ENCODE results near the gene TNFRSF1B.

The TNFRSF1B gene

DNA sequence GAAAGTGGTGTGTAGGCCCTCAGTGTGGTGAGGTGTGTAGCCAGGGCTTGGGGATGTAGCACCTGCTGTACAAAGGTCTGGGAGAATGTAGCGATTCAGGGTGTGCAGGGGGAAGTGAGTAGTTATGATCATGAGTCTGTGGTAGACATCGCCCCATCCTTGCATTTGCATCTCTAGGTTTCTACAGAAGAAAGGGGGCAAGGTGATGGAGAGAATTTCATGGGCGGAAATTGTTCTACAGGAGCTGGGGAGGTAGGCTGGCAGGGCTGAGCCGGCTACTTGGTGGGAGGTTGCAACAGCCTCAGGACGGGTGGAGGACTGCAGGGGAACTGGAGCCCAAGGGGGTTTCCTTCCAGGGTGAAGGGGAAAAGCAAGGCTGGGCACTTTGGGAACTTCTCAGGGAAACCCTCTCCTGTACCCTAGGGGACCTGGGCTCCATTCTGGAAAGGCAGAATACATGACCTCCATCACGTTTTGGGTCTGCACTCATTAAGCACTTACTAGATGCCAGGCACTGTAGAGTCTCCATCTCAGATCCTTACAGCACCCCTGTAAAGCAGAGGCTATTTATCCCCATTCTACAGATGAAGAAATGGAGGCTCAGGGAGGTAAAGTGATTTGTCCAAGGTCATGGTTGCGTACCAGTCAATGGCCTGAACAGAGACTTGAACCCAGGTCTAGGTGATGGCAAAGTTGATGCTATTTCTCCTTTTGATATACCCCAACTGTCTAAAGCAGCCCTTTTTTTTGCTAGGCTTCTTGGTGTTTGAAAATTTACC lies 14.5 kb upstream of the TNFRSF1B start:
- H3K9me3 Mint-ChIP-seq: peaks cover 5% of the 10 kb centered on the region
- no peaks in the 10 kb centered on the region for H3K36me3 Mint-ChIP-seq (ENCODE audit: low read depth)
- H3K27ac Mint-ChIP-seq: peak overlapping the region; percentile 50
- H3K27me3 Mint-ChIP-seq (ENCODE audit: low read depth, poor library complexity): peaks cover 3% of the 10 kb centered on the region
- no peak for DNase-seq
- H3K4me3 Mint-ChIP-seq: no peak overlapping the region
- H3K4me1 Mint-ChIP-seq: peaks cover 19% of the 10 kb centered on the region
- TF ChIP-seq, protein P1, sequence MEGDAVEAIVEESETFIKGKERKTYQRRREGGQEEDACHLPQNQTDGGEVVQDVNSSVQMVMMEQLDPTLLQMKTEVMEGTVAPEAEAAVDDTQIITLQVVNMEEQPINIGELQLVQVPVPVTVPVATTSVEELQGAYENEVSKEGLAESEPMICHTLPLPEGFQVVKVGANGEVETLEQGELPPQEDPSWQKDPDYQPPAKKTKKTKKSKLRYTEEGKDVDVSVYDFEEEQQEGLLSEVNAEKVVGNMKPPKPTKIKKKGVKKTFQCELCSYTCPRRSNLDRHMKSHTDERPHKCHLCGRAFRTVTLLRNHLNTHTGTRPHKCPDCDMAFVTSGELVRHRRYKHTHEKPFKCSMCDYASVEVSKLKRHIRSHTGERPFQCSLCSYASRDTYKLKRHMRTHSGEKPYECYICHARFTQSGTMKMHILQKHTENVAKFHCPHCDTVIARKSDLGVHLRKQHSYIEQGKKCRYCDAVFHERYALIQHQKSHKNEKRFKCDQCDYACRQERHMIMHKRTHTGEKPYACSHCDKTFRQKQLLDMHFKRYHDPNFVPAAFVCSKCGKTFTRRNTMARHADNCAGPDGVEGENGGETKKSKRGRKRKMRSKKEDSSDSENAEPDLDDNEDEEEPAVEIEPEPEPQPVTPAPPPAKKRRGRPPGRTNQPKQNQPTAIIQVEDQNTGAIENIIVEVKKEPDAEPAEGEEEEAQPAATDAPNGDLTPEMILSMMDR (IDR thresholded peaks at IDR 0.05): no peak

DNA sequence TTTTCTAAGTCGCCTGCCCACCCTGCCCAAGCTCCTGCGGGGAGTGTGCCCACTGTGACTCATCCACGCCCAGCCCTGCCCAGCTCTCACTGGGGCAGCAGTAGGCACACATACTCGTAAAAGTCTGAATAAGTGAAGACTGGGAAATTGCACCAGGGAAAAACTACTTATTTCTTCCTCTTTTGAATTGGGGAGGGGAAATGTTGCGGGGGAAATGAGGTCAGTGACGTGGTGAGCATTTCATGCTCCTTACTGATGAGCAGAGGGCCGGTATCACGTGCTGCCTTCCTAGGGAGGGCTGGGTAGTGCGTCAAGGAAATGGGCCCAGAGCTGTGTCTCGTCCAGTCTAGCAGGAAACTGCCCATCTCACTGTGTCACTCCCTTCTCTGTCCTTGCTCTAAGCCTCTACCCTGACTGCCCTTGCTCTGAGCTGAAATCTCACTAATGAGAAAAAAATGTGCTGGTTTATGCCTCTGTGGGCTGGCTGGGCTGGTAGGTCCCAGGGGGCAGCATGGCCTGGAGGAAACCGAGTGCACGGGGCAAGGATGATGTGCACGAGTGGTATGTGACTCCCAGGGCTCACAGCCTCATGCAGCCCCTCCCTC lies 13.5 kb upstream of the TNFRSF1B start:
- no peak overlapping the region for H3K27ac Mint-ChIP-seq
- DNase-seq: no peak
- peaks cover 5% of the 10 kb centered on the region for H3K9me3 Mint-ChIP-seq
- TF ChIP-seq, protein P1 (IDR thresholded peaks at IDR 0.05): no peak
- no peak overlapping the region for H3K4me3 Mint-ChIP-seq
- H3K4me1 Mint-ChIP-seq: peaks cover 28% of the 10 kb centered on the region
- no peaks in the 10 kb centered on the region for H3K36me3 Mint-ChIP-seq (ENCODE audit: low read depth)
- peaks cover 5% of the 10 kb centered on the region for H3K27me3 Mint-ChIP-seq (ENCODE audit: low read depth, poor library complexity)

DNA sequence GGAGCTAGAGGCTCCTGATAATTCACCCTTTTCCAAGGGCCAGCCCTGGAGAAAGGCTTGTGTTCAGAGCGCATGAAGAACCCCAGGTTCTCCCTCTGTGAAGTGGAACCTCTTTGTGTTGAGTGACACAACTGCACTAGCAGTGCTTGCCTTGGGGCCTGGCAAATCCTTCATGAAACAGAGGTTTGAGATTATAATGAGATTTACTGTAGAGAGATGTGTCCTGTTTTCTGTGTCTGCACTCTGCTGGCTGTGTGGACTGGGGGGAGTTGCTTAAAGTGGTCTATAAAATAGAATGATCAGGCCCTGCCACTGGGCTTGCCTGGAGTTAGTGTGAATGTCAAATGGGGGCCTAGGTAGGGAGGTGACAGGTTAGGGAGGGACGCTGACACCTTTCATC lies 11.5 kb upstream of the TNFRSF1B start:
- Mint-ChIP-seq H3K36me3 (ENCODE audit: low read depth) (no peaks in the 10 kb centered on the region), H3K9me3 (no peaks in the 10 kb centered on the region), H3K4me3 (no peak overlapping the region), H3K27ac (no peak overlapping the region), H3K27me3 (ENCODE audit: low read depth, poor library complexity) (peaks cover 6% of the 10 kb centered on the region), H3K4me1 (peaks cover 36% of the 10 kb centered on the region)
- no peak for DNase-seq
- TF ChIP-seq, protein P1 (IDR thresholded peaks at IDR 0.05): no peak

DNA sequence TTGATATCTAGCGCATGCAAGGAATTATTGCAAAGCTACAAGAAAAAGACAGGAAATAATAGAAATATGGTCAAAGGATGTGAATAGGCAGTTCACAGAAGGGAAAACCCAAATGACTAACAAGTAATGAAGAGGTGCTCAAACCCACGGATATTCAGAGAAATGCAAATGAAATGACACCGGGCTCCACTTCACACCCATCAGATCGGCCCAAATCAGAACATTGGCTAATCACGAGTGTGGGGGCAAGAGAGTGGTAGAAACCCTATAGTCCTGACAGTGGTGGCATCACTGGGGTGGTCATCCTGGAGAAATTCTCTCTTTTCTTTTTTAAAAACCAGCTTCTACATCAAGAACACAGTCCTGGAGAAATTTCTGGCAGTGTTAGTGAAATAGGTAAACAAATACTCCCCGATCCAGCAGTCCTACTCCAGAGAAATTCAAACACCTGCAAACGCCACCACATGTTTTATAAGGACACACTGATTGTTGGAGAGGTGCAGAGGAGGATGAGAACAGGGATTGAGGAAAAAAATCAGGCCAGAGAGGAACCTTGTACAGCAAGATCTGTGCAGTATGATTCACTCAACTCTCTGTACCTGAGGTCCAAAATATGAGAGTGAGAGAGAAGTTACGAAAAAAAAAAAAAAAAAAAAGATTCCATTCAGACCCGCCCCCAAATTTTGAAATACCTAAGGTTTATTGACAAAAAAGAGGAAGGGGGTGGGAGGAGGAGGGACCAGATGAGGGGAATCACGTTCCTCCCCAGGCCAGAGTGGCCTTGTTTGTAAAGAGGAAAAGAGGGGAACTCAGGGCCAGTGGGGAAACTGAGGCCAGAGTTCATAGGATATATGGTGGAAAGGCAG lies 9.2 kb upstream of the TNFRSF1B start:
- Mint-ChIP-seq H3K4me3 (no peak overlapping the region), H3K4me1 (peaks cover 41% of the 10 kb centered on the region), H3K9me3 (no peaks in the 10 kb centered on the region), H3K36me3 (ENCODE audit: low read depth) (no peaks in the 10 kb centered on the region), H3K27ac (no peak overlapping the region), H3K27me3 (ENCODE audit: low read depth, poor library complexity) (peaks cover 10% of the 10 kb centered on the region)
- DNase-seq: no peak
- TF ChIP-seq, protein P1 (IDR thresholded peaks at IDR 0.05): no peak

DNA sequence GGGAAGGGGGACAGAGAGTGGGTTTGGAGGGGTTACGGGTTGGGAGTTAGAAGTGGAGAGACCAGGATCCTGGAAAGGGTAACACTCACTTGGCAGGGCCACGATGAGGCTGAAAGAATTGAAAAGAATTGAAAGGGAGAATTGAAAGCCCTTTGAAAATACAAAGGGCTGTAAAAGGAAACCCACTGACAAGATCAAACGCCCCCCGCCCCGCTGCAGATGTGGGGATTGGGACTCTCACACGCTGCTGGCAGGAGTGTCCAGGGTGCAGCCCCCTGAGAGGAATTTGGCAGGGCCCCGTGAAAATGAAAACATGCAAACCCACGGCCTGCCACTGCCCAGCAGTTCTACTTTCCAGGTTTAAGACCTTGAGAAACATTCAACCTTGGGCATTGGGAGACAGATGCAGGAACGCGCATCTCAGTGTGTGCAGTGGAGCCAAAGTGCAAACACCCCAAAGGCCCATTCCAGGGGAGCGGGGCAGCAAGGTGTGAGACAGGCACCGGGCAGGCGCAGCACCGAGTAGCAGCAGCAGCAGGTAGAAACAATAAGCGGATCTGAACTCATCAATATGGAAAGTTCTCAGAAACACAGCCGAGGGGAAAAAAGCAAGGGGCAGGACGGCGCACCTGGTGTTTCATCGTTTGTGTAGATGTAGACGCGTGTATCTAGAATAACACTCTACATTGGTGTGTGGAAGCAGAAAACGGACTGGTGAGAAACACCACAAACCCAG lies 8.3 kb upstream of the TNFRSF1B start:
- Mint-ChIP-seq H3K27ac (peak overlapping the region; percentile 15), H3K36me3 (ENCODE audit: low read depth) (no peaks in the 10 kb centered on the region), H3K4me3 (no peak overlapping the region), H3K4me1 (peaks cover 35% of the 10 kb centered on the region), H3K9me3 (no peaks in the 10 kb centered on the region), H3K27me3 (ENCODE audit: low read depth, poor library complexity) (peaks cover 7% of the 10 kb centered on the region)
- DNase-seq: no peak
- TF ChIP-seq, protein P1 (IDR thresholded peaks at IDR 0.05): no peak
